Ascending aorta (tissue), 2 donors: Measurements from ENCODE around the gene THRB. TPM values are rescaled to one million over a fixed set of nuclear protein-coding genes. Genes with fewer than 3 reads are reported as not detected.

ENCODE experiments used
- DNase-seq, 2 donors: peaks; one replicate each; pipeline ENCODE4 v3.0.0-alpha.2; 2019; ENCODE audit warnings: low spot score in 2 of 2
- H3K27ac ChIP-seq, 2 donors: fragments of 200-600 bp; sonication (generic); one replicate each; pipeline ENCODE4 v1.5.1; 2016 to 2017; ENCODE audit warnings: mild to moderate bottlenecking in 1 of 2
- H3K27me3 ChIP-seq: fragments of 200-600 bp; sonication (generic); one replicate; pipeline ENCODE4 v1.5.1; 2017
- H3K36me3 ChIP-seq, 2 donors: fragments of 200-600 bp; sonication (generic); one replicate each; pipeline ENCODE4 v1.5.1; 2016
- H3K4me1 ChIP-seq, 2 donors: fragments of 200-600 bp; sonication (generic); one replicate each; pipeline ENCODE4 v1.5.1; 2016 to 2017; ENCODE audit warnings: mild to moderate bottlenecking in 1 of 2
- H3K4me3 ChIP-seq, 2 donors: fragments of 200-600 bp; sonication (generic); one replicate each; pipeline ENCODE4 v1.5.1; 2016 to 2017; ENCODE audit warnings: mild to moderate bottlenecking in 1 of 2
- H3K9me3 ChIP-seq, 2 donors: fragments of 200-600 bp; sonication (generic); one replicate each; pipeline ENCODE4 v1.5.1; 2016
- CTCF ChIP-seq, 3 experiments: fragments of 200-600 bp in 2 of 3; fragments of 450-650 bp in 1 of 3; sonication (generic) in 2 of 3; IDR thresholded peaks; one replicate each; pipeline ENCODE4 v1.5.1; 2016 to 2019; ENCODE audit warnings: antibody characterized with exemption in 3 of 3, mild to moderate bottlenecking in 1 of 3, moderate library complexity in 1 of 3
- intact Hi-C: fragments of 100-400 bp; cut with DNase I; formaldehyde crosslinking; loops from one replicate; pipeline ENCODE4 v1.15.1; 2023
- total RNA-seq: library from RNA; depleted of rRNA; stranded (reverse); fragments of >200 nt; gene quantifications from one replicate; pipeline ENCODE4 v1.1.0, GENCODE V29; 2016

THRB gene
- total RNA-seq, 1 donor from 2014 or later, result 24.7 TPM

GRCh38 chr3:24342275-24342674 lies 152.4 kb downstream of the THRB start:
- Histone ChIP-seq H3K9me3 (no peaks in the 10 kb centered on the region), H3K4me1 (peaks cover 3 to 35% of the 10 kb centered on the region in 2 donors), H3K36me3 (no peaks in the 10 kb centered on the region), H3K4me3 (no peak overlapping the region), H3K27me3 (no peaks in the 10 kb centered on the region), H3K27ac (peak overlapping the region in 1 of 2 donors; percentile 10)
- intact Hi-C loops, result no loop called here
- no peak for TF ChIP-seq CTCF (IDR thresholded peaks at IDR 0.05)
- no peak for DNase-seq

GRCh38 chr3:24341668-24342067 lies 153.0 kb downstream of the THRB start:
- intact Hi-C loops, result no loop called here
- no peaks in the 10 kb centered on the region for H3K36me3 ChIP-seq
- H3K4me3 ChIP-seq, result no peak overlapping the region
- no peaks in the 10 kb centered on the region for H3K27me3 ChIP-seq
- peak overlapping the region in 1 of 2 donors; percentile 13 for H3K27ac ChIP-seq
- H3K9me3 ChIP-seq, result no peaks in the 10 kb centered on the region
- H3K4me1 ChIP-seq, result peaks cover 3 to 37% of the 10 kb centered on the region in 2 donors
- no peak for DNase-seq
- TF ChIP-seq CTCF (IDR thresholded peaks at IDR 0.05), result no peak

- TF ChIP-seq CTCF (IDR thresholded peaks at IDR 0.05), result no peak
- no peak for DNase-seq
- Histone ChIP-seq H3K36me3 (no peaks in the 10 kb centered on the region), H3K4me3 (no peak overlapping the region), H3K9me3 (no peaks in the 10 kb centered on the region), H3K27me3 (no peaks in the 10 kb centered on the region), H3K4me1 (peaks cover 3 to 41% of the 10 kb centered on the region in 2 donors), H3K27ac (peak overlapping the region in 1 of 2 donors; percentile 9)
- intact Hi-C loops, result no loop called here
These were observed 153.7 kb downstream of the THRB start for GRCh38 chr3:24340966-24341365.

- Histone ChIP-seq H3K4me3 (no peak overlapping the region), H3K9me3 (no peaks in the 10 kb centered on the region), H3K27me3 (no peaks in the 10 kb centered on the region), H3K27ac (no peak overlapping the region), H3K36me3 (no peaks in the 10 kb centered on the region), H3K4me1 (peaks cover 3 to 45% of the 10 kb centered on the region in 2 donors)
- no peak for TF ChIP-seq CTCF (IDR thresholded peaks at IDR 0.05)
- DNase-seq, result no peak
- intact Hi-C loops, result no loop called here
These were observed 154.5 kb downstream of the THRB start for GRCh38 chr3:24340161-24340560.

- DNase-seq, result no peak
- intact Hi-C loops, result loop anchor here (5.0 kb wide), 1 partner anchor 47 kb away; no protein-coding TSS in a partner anchor
- H3K9me3 ChIP-seq, result no peaks in the 10 kb centered on the region
- no peak for TF ChIP-seq CTCF (IDR thresholded peaks at IDR 0.05)
- H3K4me1 ChIP-seq, result peaks cover 3 to 45% of the 10 kb centered on the region in 2 donors
- no peaks in the 10 kb centered on the region for H3K36me3 ChIP-seq
- no peaks in the 10 kb centered on the region for H3K27me3 ChIP-seq
- peak overlapping the region; percentile 16 to 37 for H3K4me3 ChIP-seq
- peak overlapping the region in 1 of 2 donors; percentile 42 for H3K27ac ChIP-seq
These were observed 155.3 kb downstream of the THRB start for GRCh38 chr3:24339266-24339825.
